ENCODE data around the gene KBTBD3.

GRCh38 chr11:106101370-106101769 lies 24.2 kb upstream of the KBTBD3 start:
- TF ChIP-seq CTCF (IDR thresholded peaks at IDR 0.05) (no peak), EP300 (IDR thresholded peaks at IDR 0.05) (no peak)
